ENCODE measurements around the gene LRRFIP1.

Gene LRRFIP1

DNA sequence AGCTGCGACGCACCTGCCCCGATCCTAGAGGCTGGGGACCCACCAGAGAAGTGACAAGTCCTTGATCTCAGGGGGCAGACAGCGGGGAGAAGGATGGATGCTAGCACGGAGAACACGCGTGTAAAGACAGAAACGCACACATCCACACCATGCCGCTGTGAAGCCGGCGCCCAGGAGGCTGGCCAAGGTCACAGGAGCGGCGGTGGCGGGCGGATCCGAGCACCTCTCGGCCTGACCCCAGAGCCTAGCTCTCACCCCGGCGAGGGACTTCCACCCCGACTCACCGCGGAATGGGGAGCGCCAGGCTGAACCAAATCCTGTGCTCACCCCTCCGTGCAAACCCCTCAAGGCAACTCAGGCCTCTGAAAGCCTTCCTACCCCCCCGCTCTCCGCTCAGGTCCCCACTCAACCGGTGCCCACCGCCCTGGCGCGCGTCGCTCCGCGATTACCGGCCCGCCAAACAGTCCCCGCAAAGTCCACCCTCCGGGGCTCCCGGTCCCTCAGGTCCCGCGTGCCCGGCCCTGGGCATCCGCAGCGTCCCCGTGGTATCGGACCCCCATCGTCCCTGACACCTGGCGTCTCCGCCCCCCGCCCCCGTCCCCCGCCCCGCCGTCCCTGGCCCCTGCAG lies 460 bp upstream of the LRRFIP1 start:
- no peaks in the 10 kb centered on the region for H3K27me3 ChIP-seq (ENCODE audit: control insufficient read depth, insufficient read depth, low read length)
- no peaks in the 10 kb centered on the region for H3K9me3 ChIP-seq (replicated peaks; ENCODE audit: low read length)
- H3K9ac ChIP-seq (ENCODE audit: low read depth, low read length), result peak overlapping the region; percentile 83
- H3K4me1 ChIP-seq (ENCODE audit: control insufficient read depth, insufficient read depth, low read length), result peaks cover 50% of the 10 kb centered on the region
- H3K4me3 ChIP-seq (ENCODE audit: low read length), result peak overlapping the region; percentile 75
- peak overlapping the region; percentile 91 for H3K4me2 ChIP-seq (ENCODE audit: low read length)
- H3K36me3 ChIP-seq (ENCODE audit: insufficient read depth, low read length), result peaks cover 7% of the 10 kb centered on the region

- peaks cover 57% of the 10 kb centered on the region for H3K4me1 ChIP-seq (ENCODE audit: control insufficient read depth, insufficient read depth, low read length)
- H3K9ac ChIP-seq (ENCODE audit: low read depth, low read length), result peak overlapping the region; percentile 88
- peaks cover 18% of the 10 kb centered on the region for H3K36me3 ChIP-seq (ENCODE audit: insufficient read depth, low read length)
- peak overlapping the region; percentile 84 for H3K4me3 ChIP-seq (ENCODE audit: low read length)
- no peaks in the 10 kb centered on the region for H3K9me3 ChIP-seq (replicated peaks; ENCODE audit: low read length)
- H3K27me3 ChIP-seq (ENCODE audit: control insufficient read depth, insufficient read depth, low read length), result no peaks in the 10 kb centered on the region
- H3K4me2 ChIP-seq (ENCODE audit: low read length), result peak overlapping the region; percentile 92
Observed at GRCh38 chr2:237628247-237629187, 1.1 kb downstream of the LRRFIP1 start.

- Histone ChIP-seq H3K36me3 (ENCODE audit: insufficient read depth, low read length) (peaks cover 20% of the 10 kb centered on the region), H3K4me1 (ENCODE audit: control insufficient read depth, insufficient read depth, low read length) (peaks cover 56% of the 10 kb centered on the region), H3K9ac (ENCODE audit: low read depth, low read length) (peak overlapping the region; percentile 88), H3K4me2 (ENCODE audit: low read length) (peak overlapping the region; percentile 92), H3K4me3 (ENCODE audit: low read length) (peak overlapping the region; percentile 84), H3K27me3 (ENCODE audit: control insufficient read depth, insufficient read depth, low read length) (no peaks in the 10 kb centered on the region), H3K9me3 (replicated peaks; ENCODE audit: low read length) (no peaks in the 10 kb centered on the region)
Observed at GRCh38 chr2:237629188-237629534, 1.8 kb downstream of the LRRFIP1 start.

GRCh38 chr2:237629739-237630138 lies 2.4 kb downstream of the LRRFIP1 start:
- H3K36me3 ChIP-seq (ENCODE audit: insufficient read depth, low read length), result peaks cover 25% of the 10 kb centered on the region
- no peak overlapping the region for H3K4me3 ChIP-seq (ENCODE audit: low read length)

DNA sequence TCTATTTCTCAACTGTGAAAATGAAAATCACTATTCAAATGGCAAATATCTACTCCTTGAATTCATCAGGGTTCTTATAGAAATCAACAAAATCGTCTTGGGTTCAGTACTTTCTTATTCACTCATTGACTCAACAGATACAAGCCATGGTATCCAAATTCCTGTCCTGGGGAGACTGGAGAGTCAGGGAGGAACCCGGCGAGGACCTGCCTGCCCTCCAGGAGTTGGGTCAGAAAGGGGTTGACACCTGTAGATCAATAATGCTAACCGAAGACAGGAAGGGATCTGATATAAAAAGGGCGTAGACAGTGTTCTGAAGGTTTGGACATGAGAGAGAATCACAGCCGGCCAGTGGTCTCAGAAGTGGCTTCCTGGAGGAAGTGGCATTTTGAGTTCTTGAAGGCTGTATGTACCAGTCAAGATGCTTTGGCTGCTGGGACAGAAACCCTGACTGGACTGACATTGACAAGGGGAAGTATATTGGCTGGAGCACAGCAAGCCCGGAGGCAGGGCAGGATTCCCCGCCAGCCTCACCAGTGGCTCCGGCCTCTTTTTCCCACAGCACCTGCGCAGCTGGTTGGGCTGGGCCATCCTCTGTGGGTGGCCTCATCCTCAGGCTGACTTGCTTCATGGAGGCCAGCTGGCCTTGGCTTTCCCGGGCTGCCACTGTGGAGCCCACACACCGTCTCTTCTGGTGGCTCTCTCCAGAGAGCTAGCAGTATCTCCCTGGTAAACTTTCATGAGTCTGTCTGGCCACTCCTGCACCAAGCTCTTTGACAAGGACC lies 3.0 kb downstream of the LRRFIP1 start:
- Histone ChIP-seq H3K4me3 (ENCODE audit: low read length) (no peak overlapping the region), H3K9me3 (replicated peaks; ENCODE audit: low read length) (no peaks in the 10 kb centered on the region), H3K9ac (ENCODE audit: low read depth, low read length) (no peak overlapping the region), H3K27me3 (ENCODE audit: control insufficient read depth, insufficient read depth, low read length) (no peaks in the 10 kb centered on the region), H3K4me2 (ENCODE audit: low read length) (peak overlapping the region; percentile 55), H3K4me1 (ENCODE audit: control insufficient read depth, insufficient read depth, low read length) (peaks cover 49% of the 10 kb centered on the region), H3K36me3 (ENCODE audit: insufficient read depth, low read length) (peaks cover 28% of the 10 kb centered on the region)

More at GRCh38 chr2:237629739-237630138, 2.4 kb downstream of the LRRFIP1 start:
- H3K9ac ChIP-seq (ENCODE audit: low read depth, low read length), result peak overlapping the region; percentile 88
- peaks cover 55% of the 10 kb centered on the region for H3K4me1 ChIP-seq (ENCODE audit: control insufficient read depth, insufficient read depth, low read length)
- H3K9me3 ChIP-seq (replicated peaks; ENCODE audit: low read length), result no peaks in the 10 kb centered on the region
- no peaks in the 10 kb centered on the region for H3K27me3 ChIP-seq (ENCODE audit: control insufficient read depth, insufficient read depth, low read length)
- peak overlapping the region; percentile 55 for H3K4me2 ChIP-seq (ENCODE audit: low read length)

- Histone ChIP-seq H3K4me3 (ENCODE audit: low read length) (no peak overlapping the region), H3K4me2 (ENCODE audit: low read length) (no peak overlapping the region), H3K9me3 (replicated peaks; ENCODE audit: low read length) (no peaks in the 10 kb centered on the region), H3K27me3 (ENCODE audit: control insufficient read depth, insufficient read depth, low read length) (no peaks in the 10 kb centered on the region), H3K4me1 (ENCODE audit: control insufficient read depth, insufficient read depth, low read length) (peaks cover 41% of the 10 kb centered on the region), H3K9ac (ENCODE audit: low read depth, low read length) (no peak overlapping the region), H3K36me3 (ENCODE audit: insufficient read depth, low read length) (peaks cover 28% of the 10 kb centered on the region)
Observed at GRCh38 chr2:237631007-237631785, 3.8 kb downstream of the LRRFIP1 start.

- Histone ChIP-seq H3K4me2 (ENCODE audit: low read length) (no peak overlapping the region), H3K4me1 (ENCODE audit: control insufficient read depth, insufficient read depth, low read length) (peaks cover 33% of the 10 kb centered on the region), H3K36me3 (ENCODE audit: insufficient read depth, low read length) (peaks cover 28% of the 10 kb centered on the region), H3K4me3 (ENCODE audit: low read length) (no peak overlapping the region), H3K9ac (ENCODE audit: low read depth, low read length) (no peak overlapping the region), H3K9me3 (replicated peaks; ENCODE audit: low read length) (no peaks in the 10 kb centered on the region), H3K27me3 (ENCODE audit: control insufficient read depth, insufficient read depth, low read length) (no peaks in the 10 kb centered on the region)
Observed at GRCh38 chr2:237631801-237632585, 4.6 kb downstream of the LRRFIP1 start.

DNA sequence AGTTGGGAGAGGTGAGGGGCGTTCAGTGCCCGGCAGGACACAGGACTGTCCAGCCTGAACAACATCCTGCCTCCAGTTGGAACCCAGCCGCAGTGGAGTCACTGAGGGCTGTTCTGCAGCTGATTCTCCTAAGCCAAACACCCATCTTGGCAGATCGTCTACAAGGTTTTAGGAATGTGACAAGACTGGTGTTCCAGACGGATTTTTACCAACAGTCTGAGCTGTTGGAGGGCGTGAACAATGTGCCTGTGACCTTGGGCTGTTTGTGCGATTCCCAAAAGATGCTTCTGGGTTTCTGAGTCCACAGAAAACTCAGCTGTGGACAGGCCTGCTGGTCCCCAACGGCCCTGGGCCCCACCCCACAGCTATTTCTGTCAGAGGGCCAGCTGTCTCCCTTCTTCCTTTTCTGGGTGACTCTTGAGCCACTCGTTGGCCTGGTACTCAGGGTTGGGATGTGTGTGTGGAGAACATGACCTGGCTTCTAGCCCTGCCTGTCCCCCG lies 5.7 kb downstream of the LRRFIP1 start:
- H3K9ac ChIP-seq (ENCODE audit: low read depth, low read length), result no peak overlapping the region
- no peaks in the 10 kb centered on the region for H3K27me3 ChIP-seq (ENCODE audit: control insufficient read depth, insufficient read depth, low read length)
- H3K4me2 ChIP-seq (ENCODE audit: low read length), result no peak overlapping the region
- no peak overlapping the region for H3K4me3 ChIP-seq (ENCODE audit: low read length)
- peaks cover 33% of the 10 kb centered on the region for H3K4me1 ChIP-seq (ENCODE audit: control insufficient read depth, insufficient read depth, low read length)
- peaks cover 28% of the 10 kb centered on the region for H3K36me3 ChIP-seq (ENCODE audit: insufficient read depth, low read length)
- H3K9me3 ChIP-seq (replicated peaks; ENCODE audit: low read length), result no peaks in the 10 kb centered on the region

- H3K27me3 ChIP-seq (ENCODE audit: control insufficient read depth, insufficient read depth, low read length), result no peaks in the 10 kb centered on the region
- no peak overlapping the region for H3K4me2 ChIP-seq (ENCODE audit: low read length)
- H3K4me3 ChIP-seq (ENCODE audit: low read length), result no peak overlapping the region
- peaks cover 27% of the 10 kb centered on the region for H3K36me3 ChIP-seq (ENCODE audit: insufficient read depth, low read length)
- H3K9me3 ChIP-seq (replicated peaks; ENCODE audit: low read length), result no peaks in the 10 kb centered on the region
- H3K9ac ChIP-seq (ENCODE audit: low read depth, low read length), result no peak overlapping the region
- peaks cover 12% of the 10 kb centered on the region for H3K4me1 ChIP-seq (ENCODE audit: control insufficient read depth, insufficient read depth, low read length)
Observed at GRCh38 chr2:237636578-237636977, 9.2 kb downstream of the LRRFIP1 start.

DNA sequence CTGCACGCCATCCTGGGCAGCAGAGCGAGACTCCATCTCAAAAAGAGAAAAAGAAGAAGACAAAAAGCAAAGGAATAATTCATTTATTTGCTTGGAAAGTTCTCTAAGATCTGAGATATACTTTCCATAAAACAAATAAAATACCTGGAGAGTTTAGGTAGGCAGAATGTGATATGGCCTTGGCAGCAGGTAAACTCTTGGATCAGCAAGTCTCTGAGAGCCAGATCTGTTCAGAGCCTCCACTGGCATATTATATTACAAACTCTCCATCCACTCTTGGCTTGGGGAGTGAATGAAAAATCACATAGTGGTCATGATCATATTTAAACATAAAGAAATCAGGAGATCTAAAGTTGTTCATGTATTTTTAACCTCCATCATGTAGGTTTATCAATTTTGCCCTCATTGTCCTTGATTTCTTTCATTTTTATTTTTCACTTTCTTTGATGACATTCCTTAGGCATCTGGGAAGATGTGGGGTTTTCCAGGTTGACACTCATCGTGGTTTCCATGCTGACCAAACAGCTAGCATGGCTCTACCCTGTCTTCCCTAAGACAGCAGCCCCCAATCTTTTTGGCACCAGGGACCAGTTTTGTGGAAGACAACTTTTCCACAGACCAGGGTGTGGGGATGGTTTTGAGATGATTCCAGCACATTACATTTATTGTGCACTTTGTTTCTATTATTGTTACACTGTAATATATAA lies 10.2 kb downstream of the LRRFIP1 start:
- Histone ChIP-seq H3K4me2 (ENCODE audit: low read length) (no peak overlapping the region), H3K36me3 (ENCODE audit: insufficient read depth, low read length) (peaks cover 25% of the 10 kb centered on the region), H3K4me1 (ENCODE audit: control insufficient read depth, insufficient read depth, low read length) (peaks cover 12% of the 10 kb centered on the region), H3K9me3 (replicated peaks; ENCODE audit: low read length) (no peaks in the 10 kb centered on the region), H3K9ac (ENCODE audit: low read depth, low read length) (no peak overlapping the region), H3K4me3 (ENCODE audit: low read length) (no peak overlapping the region), H3K27me3 (ENCODE audit: control insufficient read depth, insufficient read depth, low read length) (no peaks in the 10 kb centered on the region)

Measured in skeletal muscle satellite cell (primary cell).